ENCODE results near the gene PDE1A.
A peak's percentile ranks its signal among the peaks of the same experiment; 100 is the strongest.

Gene PDE1A

GRCh38 chr2:182103526-182103925, 323.3 kb downstream of the PDE1A start:
- Histone ChIP-seq H3K4me2 (ENCODE audit: low read length) (no peak overlapping the region), H3F3A (ENCODE audit: control insufficient read depth, insufficient read depth) (no peaks in the 10 kb centered on the region), H3K27me3 (ENCODE audit: control insufficient read depth, low read length) (no peaks in the 10 kb centered on the region), H4K20me1 (ENCODE audit: control insufficient read depth, insufficient read depth, low read depth, low read length) (no peaks in the 10 kb centered on the region), H3K36me3 (ENCODE audit: control insufficient read depth, low read length) (no peaks in the 10 kb centered on the region), H3K79me2 (ENCODE audit: control insufficient read depth, low read length) (no peaks in the 10 kb centered on the region), H3K27ac (ENCODE audit: low read depth, low read length) (no peak overlapping the region), H3K4me1 (ENCODE audit: control insufficient read depth, low read length) (peaks cover 6% of the 10 kb centered on the region), H3K9me2 (replicated peaks; ENCODE audit: control insufficient read depth, low read length) (no peaks in the 10 kb centered on the region), H3K4me3 (ENCODE audit: low read length) (no peak overlapping the region), H3K9me3 (ENCODE audit: control insufficient read depth, insufficient read depth, low read length) (no peaks in the 10 kb centered on the region)
- TF ChIP-seq EZH2phosphoT487 (IDR thresholded peaks at IDR 0.05; ENCODE audit: borderline replicate concordance, low read length) (no peak), CTCF (IDR thresholded peaks at IDR 0.05; ENCODE audit: low read depth, low read length, poor library complexity, severe bottlenecking) (no peak)

GRCh38 chr2:182101263-182101662, 325.6 kb downstream of the PDE1A start:
- H3K27me3 ChIP-seq (ENCODE audit: control insufficient read depth, low read length), result no peaks in the 10 kb centered on the region
- no peaks in the 10 kb centered on the region for H3K36me3 ChIP-seq (ENCODE audit: control insufficient read depth, low read length)
- TF ChIP-seq CTCF (IDR thresholded peaks at IDR 0.05; ENCODE audit: low read depth, low read length, poor library complexity, severe bottlenecking) (peak; percentile 45), EZH2phosphoT487 (IDR thresholded peaks at IDR 0.05; ENCODE audit: borderline replicate concordance, low read length) (no peak)
- H3K4me2 ChIP-seq (ENCODE audit: low read length), result no peak overlapping the region
- peaks cover 17% of the 10 kb centered on the region for H3K4me1 ChIP-seq (ENCODE audit: control insufficient read depth, low read length)
- no peaks in the 10 kb centered on the region for H3K9me3 ChIP-seq (ENCODE audit: control insufficient read depth, insufficient read depth, low read length)
- H4K20me1 ChIP-seq (ENCODE audit: control insufficient read depth, insufficient read depth, low read depth, low read length), result no peaks in the 10 kb centered on the region
- no peaks in the 10 kb centered on the region for H3F3A ChIP-seq (ENCODE audit: control insufficient read depth, insufficient read depth)
- no peaks in the 10 kb centered on the region for H3K79me2 ChIP-seq (ENCODE audit: control insufficient read depth, low read length)
- H3K4me3 ChIP-seq (ENCODE audit: low read length), result no peak overlapping the region
- no peaks in the 10 kb centered on the region for H3K9me2 ChIP-seq (replicated peaks; ENCODE audit: control insufficient read depth, low read length)
- H3K27ac ChIP-seq (ENCODE audit: low read depth, low read length), result no peak overlapping the region

- H3K9me2 ChIP-seq (replicated peaks; ENCODE audit: control insufficient read depth, low read length), result no peaks in the 10 kb centered on the region
- H3K36me3 ChIP-seq (ENCODE audit: control insufficient read depth, low read length), result no peaks in the 10 kb centered on the region
- no peak overlapping the region for H3K27ac ChIP-seq (ENCODE audit: low read depth, low read length)
- H3K9me3 ChIP-seq (ENCODE audit: control insufficient read depth, insufficient read depth, low read length), result no peaks in the 10 kb centered on the region
- H4K20me1 ChIP-seq (ENCODE audit: control insufficient read depth, insufficient read depth, low read depth, low read length), result no peaks in the 10 kb centered on the region
- no peak overlapping the region for H3K4me3 ChIP-seq (ENCODE audit: low read length)
- TF ChIP-seq EZH2phosphoT487 (IDR thresholded peaks at IDR 0.05; ENCODE audit: borderline replicate concordance, low read length), result no peak
- TF ChIP-seq CTCF (IDR thresholded peaks at IDR 0.05; ENCODE audit: low read depth, low read length, poor library complexity, severe bottlenecking), result no peak
- no peaks in the 10 kb centered on the region for H3K27me3 ChIP-seq (ENCODE audit: control insufficient read depth, low read length)
- H3F3A ChIP-seq (ENCODE audit: control insufficient read depth, insufficient read depth), result no peaks in the 10 kb centered on the region
- no peak overlapping the region for H3K4me2 ChIP-seq (ENCODE audit: low read length)
- peaks cover 17% of the 10 kb centered on the region for H3K4me1 ChIP-seq (ENCODE audit: control insufficient read depth, low read length)
- H3K79me2 ChIP-seq (ENCODE audit: control insufficient read depth, low read length), result no peaks in the 10 kb centered on the region
These were observed 328.2 kb downstream of the PDE1A start for GRCh38 chr2:182098648-182099047.

Measured in DOHH2 (cell line).